Activated CD8-positive, alpha-beta memory T cell treated with anti-CD3 and anti-CD28 coated beads, Interleukin-2, amount 50 U/mL, for 24 hours (primary cell): ENCODE measurements around the gene TIMM13.
"Not testable (repeated sequence)": the region's sequence is repeated elsewhere in the genome, so short reads cannot be mapped to it uniquely, and the experiment has no call there.

Source experiments
- DNase-seq: peaks from one replicate; pipeline ENCODE4 v3.0.0-alpha.2; 2020; ENCODE audit errors: extremely low read depth

TIMM13 gene

GRCh38 chr19:2427429-2428320 is at the start of gene TIMM13:
TSS of gene TIMM13 (minus strand) at chr19:2427586. CDS start at chr19:2427533, 53 bp downstream.
- DNase-seq = peak; percentile 86

DNA sequence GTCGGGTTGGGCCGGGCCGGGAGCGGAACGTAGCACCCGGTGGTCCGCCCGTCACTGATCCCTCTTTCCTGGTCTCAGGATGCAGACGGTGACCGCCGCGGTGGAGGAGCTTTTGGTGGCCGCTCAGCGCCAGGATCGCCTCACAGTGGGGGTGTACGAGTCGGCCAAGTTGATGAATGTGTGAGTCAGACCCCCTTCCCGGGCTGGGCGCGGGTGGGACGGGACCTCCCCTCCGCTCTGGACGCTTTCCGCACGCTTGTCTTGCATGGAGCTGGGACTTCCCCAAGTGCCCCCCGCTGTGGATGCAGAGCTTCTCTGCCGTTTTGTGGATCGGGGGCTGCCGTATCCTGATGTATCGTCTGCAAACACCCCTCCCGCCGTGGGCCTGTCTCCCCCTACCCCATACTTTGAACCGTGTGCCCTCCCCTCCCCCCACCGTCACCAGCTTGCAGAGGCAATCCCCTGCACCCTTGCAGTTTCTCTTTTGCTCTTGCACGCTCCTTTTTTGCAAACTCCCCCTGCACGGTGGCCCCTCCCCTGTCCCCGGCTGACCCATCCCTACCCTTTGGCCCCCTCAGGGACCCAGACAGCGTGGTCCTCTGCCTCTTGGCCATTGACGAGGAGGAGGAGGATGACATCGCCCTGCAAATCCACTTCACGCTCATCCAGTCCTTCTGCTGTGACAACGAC is 49.2 kb upstream of the TIMM13 start:
- peak; percentile 55 for DNase-seq

DNA sequence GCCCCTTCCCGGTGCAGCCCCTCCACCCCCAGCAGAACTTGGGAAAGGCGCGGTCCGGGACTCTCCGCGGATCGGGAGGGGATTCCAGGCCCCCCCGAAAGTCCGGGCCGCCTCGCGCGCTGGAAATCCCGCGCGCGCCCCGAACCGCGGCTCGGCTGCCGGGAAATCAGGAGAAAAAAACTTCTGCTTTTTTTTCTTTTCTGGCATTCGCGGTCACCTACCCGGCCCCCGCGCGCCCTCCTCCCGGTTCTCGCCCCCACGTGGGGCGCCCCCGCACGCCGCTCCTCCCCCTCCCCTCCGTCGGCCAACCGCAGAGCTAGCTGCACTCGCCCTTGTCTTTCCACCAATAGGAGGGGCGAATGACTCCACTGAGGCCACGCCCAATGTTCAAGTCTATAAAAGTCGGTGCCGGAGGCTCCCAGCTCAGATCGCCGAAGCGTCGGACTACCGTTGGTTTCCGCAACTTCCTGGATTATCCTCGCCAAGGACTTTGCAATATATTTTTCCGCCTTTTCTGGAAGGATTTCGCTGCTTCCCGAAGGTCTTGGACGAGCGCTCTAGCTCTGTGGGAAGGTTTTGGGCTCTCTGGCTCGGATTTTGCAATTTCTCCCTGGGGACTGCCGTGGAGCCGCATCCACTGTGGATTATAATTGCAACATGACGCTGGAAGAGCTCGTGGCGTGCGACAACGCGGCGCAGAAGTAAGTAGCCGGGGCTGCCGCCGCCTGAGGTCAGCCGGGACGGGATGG is 48.5 kb upstream of the TIMM13 start, which contains the start of gene GADD45B:
TSS of gene GADD45B (plus strand) at position 426 of the 749 bp plus-strand sequence. CDS start at position 658, 232 bp downstream.
- peak; percentile 91 for DNase-seq

- DNase-seq = peak; percentile 45
Measured at GRCh38 chr19:2475018-2475701, 47.8 kb upstream of the TIMM13 start.

DNA sequence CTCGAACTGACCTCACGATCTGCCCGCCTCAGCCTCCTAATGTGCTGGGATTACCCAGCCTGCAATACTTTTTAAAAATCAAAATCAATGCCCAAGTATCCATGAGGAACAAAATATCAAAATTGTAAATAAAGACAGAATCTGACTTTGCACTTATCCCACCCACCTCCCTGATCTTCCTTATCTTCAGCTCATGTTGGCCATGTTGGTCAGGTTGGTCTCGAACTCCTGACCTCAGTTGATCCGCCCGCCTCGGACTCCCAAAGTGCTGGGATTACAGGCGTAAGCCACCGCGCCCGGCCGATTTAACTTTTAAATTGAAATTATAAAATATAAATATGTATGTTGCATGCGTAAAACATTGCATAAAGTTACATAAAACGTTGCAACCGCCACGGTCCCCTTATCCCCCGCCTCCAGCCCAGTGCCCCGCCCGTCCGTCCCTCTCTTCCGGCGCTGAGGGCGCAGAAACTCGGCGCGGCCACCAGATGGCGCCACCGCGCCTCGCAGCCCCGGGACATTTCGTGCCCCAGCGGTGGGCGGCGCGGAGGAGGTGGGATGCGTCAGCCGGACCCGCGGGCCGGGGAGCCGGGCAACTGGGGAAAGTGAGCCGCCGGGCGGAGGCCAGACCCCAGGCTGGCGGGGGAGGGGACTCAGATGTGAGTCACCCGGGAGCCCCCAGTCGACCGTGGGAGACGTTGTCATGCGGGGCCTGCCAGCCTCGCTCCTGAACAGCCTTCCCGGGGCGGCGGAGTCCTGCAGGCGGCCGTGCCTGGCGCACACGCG is 47.0 kb upstream of the TIMM13 start:
- peak; percentile 71 for DNase-seq

GRCh38 chr19:2469915-2470200 is 42.5 kb upstream of the TIMM13 start:
- not testable (repeated sequence) for DNase-seq

GRCh38 chr19:2469102-2469914 is 41.9 kb upstream of the TIMM13 start:
- DNase-seq = no peak

DNA sequence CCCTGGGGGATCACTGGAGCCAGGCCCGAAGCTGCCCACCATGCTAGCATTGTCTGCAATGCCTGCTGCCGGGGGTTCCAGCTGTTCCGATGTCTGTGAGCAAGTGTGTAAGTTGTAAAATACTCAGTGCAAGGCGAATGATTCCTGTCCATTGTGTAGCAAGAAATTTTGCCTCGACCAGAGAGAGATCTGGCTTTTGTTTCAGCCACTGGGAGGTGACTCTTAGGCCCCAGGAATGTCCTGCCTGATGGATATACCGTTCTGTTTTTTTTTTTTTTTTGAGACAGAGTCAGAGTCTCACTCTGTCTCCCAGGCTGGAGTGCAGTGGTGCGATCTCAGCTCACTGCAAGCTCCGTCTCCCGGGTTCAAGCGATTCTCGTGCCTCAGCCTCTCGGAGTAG is 41.2 kb upstream of the TIMM13 start:
- no peak for DNase-seq

- DNase-seq = no peak
Measured at GRCh38 chr19:2464389-2464788, 37.0 kb upstream of the TIMM13 start.

GRCh38 chr19:2463694-2464093 is 36.3 kb upstream of the TIMM13 start:
- DNase-seq = not testable (repeated sequence)

- DNase-seq = no peak
Measured at GRCh38 chr19:2462635-2463421, 35.4 kb upstream of the TIMM13 start.

DNA sequence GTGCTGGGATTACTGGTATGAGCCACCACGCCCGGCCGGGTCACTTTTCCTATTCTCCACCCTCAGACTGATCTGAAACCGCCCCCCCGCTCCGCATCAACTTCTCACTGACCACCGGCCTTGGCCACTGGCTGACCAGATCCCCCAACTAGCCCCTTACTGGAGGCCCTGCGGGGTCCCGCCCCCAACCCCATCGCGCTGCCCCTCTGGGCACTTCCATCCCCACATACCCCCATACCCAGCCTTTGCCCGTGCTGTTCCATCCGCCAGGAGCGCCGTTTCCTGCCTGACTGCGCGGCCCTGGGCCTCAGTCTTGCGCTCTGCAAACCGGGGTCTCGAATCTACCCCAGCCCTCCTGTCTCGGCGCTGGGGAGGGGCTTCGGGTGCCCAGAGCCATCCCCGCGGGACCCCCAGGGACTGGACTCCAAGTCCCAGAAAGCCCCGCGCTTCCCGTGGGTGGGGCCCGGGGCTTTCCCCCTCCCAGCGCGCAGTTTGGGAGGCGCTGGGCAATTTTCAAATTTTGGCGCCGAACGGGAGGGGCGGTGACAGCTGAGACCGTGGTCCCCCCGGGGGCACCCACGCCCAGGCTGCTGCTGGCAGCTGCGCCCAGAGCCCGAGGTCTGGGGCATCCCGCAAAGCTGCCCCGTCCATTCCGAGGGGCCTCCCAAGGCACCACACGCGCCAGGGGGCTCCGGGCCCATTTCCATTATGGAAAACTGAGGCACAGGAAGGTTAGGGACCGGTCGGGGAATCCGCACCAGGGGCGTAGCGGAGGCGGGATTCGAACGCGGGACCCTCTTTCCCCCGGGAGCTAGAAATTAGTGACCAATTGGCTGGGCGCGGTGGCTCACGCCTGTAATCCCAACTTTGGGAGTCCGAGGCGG is 34.6 kb upstream of the TIMM13 start:
- no peak for DNase-seq

DNA sequence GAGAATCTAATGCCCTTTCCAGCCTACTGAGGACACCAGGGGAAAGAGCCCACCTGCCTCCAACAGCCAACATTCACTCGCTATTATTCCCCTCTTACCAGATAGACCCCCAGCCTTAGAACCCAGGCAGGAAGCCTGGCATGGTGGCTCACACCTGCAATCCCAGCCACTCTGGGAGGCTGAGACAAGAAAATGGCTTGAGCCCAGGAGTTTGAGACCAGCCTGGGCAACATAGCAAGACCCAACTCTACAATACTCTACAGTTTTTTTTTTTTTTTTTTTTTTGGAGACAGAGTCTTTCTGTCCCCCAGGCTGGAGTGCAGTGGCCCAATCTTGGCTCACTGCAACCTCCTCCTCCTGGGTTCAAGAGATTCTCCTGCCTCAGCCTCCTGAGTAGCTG is 32.9 kb upstream of the TIMM13 start:
- DNase-seq = no peak

- not testable (repeated sequence) for DNase-seq
Measured at GRCh38 chr19:2458776-2459175, 31.4 kb upstream of the TIMM13 start.

GRCh38 chr19:2458054-2458453 is 30.7 kb upstream of the TIMM13 start:
- no peak for DNase-seq

GRCh38 chr19:2457394-2458037 is 30.1 kb upstream of the TIMM13 start:
- no peak for DNase-seq

DNA sequence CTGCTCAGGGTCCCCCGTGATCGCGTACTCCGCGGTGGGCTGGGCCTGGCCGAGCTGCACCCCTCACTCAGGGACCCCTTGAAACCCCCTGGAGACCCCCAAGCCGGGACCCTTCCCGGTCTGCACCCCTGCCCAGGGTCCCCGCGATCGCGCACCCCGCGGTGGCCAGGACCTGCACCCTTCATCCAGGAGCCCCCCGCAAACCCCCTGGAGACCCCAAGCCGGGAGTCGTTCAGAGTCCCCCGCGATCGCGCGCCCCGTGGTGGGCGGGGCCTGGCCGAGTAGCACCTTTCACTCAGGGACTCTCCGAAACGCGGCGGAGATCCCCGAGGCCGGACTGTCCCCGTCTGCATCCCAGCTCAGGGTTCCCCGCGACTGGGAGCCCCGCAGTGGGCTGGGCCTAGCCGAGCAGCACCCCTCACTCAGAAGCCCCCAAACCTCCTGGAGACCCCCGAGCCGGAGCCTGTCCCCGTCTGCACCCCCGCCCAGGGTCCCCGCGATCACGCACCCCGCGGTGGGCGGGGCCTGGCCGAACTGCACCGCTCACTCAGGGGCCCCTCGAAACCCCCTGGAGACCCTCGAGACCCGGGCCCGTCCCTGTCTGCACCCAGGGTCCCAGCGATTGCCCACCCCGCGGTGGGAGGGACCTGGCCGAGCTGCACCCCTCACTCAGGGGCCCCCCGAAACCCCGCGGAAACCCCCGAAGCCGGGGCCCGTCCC is 28.6 kb upstream of the TIMM13 start:
- DNase-seq = no peak
